ENCODE results near the gene IGSF9B. TPM values are rescaled to one million over a fixed set of nuclear protein-coding genes. Genes with fewer than 3 reads are reported as not detected.

Gene IGSF9B
- total RNA-seq, 4 donors from 2014 or later: 2.1 to 5.1 (median 2.8) TPM

- DNase-seq (ENCODE audit: low spot score in 2 of 2): no peak
- 91 to 93% methylated on average over 6 of the region's 6 CpGs for WGBS, 2 donors
- Histone ChIP-seq H3K27me3 (peaks cover 3 to 88% of the 10 kb centered on the region in 2 donors), H3K4me1 (peaks cover 0 to 75% (median 29%) of the 10 kb centered on the region in 4 donors), H3K36me3 (no peaks in the 10 kb centered on the region), H3K4me3 (no peak overlapping the region), H3K27ac (no peak overlapping the region), H3K9me3 (no peaks in the 10 kb centered on the region)
- TF ChIP-seq EP300 (IDR thresholded peaks at IDR 0.05) (no peak), POLR2A (IDR thresholded peaks at IDR 0.05) (no peak)
- TF ChIP-seq, protein P1, sequence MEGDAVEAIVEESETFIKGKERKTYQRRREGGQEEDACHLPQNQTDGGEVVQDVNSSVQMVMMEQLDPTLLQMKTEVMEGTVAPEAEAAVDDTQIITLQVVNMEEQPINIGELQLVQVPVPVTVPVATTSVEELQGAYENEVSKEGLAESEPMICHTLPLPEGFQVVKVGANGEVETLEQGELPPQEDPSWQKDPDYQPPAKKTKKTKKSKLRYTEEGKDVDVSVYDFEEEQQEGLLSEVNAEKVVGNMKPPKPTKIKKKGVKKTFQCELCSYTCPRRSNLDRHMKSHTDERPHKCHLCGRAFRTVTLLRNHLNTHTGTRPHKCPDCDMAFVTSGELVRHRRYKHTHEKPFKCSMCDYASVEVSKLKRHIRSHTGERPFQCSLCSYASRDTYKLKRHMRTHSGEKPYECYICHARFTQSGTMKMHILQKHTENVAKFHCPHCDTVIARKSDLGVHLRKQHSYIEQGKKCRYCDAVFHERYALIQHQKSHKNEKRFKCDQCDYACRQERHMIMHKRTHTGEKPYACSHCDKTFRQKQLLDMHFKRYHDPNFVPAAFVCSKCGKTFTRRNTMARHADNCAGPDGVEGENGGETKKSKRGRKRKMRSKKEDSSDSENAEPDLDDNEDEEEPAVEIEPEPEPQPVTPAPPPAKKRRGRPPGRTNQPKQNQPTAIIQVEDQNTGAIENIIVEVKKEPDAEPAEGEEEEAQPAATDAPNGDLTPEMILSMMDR (IDR thresholded peaks at IDR 0.05): no peak
Measured at GRCh38 chr11:133949129-133949528, 7.6 kb downstream of the IGSF9B start.

- peaks cover 0 to 71% (median 29%) of the 10 kb centered on the region in 4 donors for H3K4me1 ChIP-seq
Measured at GRCh38 chr11:133948711-133949110, 8.1 kb downstream of the IGSF9B start.

GRCh38 chr11:133947321-133947756 is 9.4 kb downstream of the IGSF9B start:
- TF ChIP-seq, protein P1 (IDR thresholded peaks at IDR 0.05): peak in 4 of 5 experiments; percentile 7 to 38 (median 30)
- no peak for TF ChIP-seq POLR2A (IDR thresholded peaks at IDR 0.05)
- DNase-seq (ENCODE audit: low spot score in 2 of 2): no peak
- Histone ChIP-seq H3K4me1 (peaks cover 0 to 63% (median 28%) of the 10 kb centered on the region in 4 donors), H3K36me3 (no peaks in the 10 kb centered on the region), H3K9me3 (no peaks in the 10 kb centered on the region), H3K4me3 (no peak overlapping the region), H3K27ac (peak overlapping the region in 1 of 4 donors; percentile 51), H3K27me3 (peaks cover 1 to 70% of the 10 kb centered on the region in 2 donors)
- 9 to 10% methylated on average over 11 of the region's 11 CpGs for WGBS, 2 donors

More at GRCh38 chr11:133948711-133949110, 8.1 kb downstream of the IGSF9B start:
- Histone ChIP-seq H3K4me3 (no peak overlapping the region), H3K9me3 (no peaks in the 10 kb centered on the region), H3K36me3 (no peaks in the 10 kb centered on the region), H3K27ac (no peak overlapping the region), H3K27me3 (peaks cover 3 to 83% of the 10 kb centered on the region in 2 donors)
- TF ChIP-seq, protein P1 (IDR thresholded peaks at IDR 0.05): no peak
- TF ChIP-seq POLR2A (IDR thresholded peaks at IDR 0.05): no peak
- no peak for TF ChIP-seq EP300 (IDR thresholded peaks at IDR 0.05)
- DNase-seq (ENCODE audit: low spot score in 2 of 2): no peak
- WGBS, 2 donors: 74 to 76% methylated on average over 6 to 8 of the region's 9 CpGs

DNA sequence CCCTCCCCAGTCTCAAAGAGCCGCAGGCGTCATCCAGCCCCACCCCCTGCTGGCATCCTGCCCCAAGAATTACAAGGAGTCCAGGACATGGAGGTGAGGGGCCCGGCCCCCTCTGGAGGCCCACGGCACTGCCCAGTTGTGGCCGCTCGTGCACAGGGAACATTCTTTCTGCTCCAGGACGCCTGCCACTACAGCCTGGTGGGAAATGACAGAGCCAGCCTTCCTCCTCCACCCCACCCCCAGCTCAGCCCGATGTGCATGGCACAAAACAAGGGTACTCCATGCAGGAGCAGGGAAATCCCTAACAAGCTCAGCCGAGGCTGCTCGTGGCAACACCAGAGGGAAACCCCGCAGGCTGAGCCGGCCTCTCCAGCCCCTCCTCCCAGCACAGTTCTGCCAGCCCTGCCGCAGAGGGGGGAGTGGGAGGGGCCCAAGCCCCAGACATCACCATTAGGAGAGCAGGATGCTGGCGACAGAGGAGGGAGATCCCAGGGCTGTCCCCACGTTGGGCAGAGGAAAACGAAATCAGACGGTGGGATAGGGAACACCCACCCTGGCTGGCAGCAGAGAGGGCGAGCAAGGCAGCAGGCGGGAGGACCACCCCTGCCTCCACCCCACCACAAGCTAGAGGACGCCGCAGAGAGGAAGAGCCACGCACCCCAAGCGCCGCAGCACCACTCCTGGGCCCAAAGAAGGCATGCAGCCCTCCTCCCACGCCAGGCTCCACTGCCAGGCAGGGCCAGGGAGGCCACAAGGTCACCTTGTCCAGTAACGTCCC is 10.0 kb downstream of the IGSF9B start:
- Histone ChIP-seq H3K4me1 (peaks cover 0 to 57% (median 25%) of the 10 kb centered on the region in 4 donors), H3K4me3 (no peak overlapping the region), H3K27ac (peak overlapping the region in 1 of 4 donors; percentile 51), H3K9me3 (no peaks in the 10 kb centered on the region), H3K27me3 (peaks cover 0 to 64% of the 10 kb centered on the region in 2 donors), H3K36me3 (no peaks in the 10 kb centered on the region)
- WGBS, 2 donors: 10 to 12% methylated on average over 18 to 23 of the region's 26 CpGs
- peak in 1 of 2 donors; percentile 9 for TF ChIP-seq EP300 (IDR thresholded peaks at IDR 0.05)
- TF ChIP-seq, protein P1 (IDR thresholded peaks at IDR 0.05): no peak
- TF ChIP-seq POLR2A (IDR thresholded peaks at IDR 0.05): no peak
- no peak for DNase-seq (ENCODE audit: low spot score in 2 of 2)

DNA sequence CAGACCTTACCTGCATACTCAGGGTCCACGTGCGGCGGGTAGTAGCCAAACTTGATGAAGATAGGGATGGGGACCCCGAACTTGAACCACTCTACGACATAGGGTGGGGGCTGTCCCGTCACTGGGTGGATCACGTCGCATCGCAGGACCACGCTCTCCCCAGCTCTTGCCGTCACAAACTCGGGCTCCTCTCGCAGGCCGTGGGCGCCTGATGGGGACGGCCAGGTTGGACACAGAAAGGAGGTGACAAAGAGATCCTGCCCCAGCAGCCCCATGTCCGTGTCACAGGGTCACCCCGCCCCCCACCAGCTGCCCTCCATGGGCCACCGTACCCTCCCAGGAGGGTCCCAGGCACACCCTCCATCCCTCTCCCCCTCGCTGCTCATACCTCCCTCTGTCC is 10.7 kb downstream of the IGSF9B start:
- Histone ChIP-seq H3K27me3 (peaks cover 0 to 57% of the 10 kb centered on the region in 2 donors), H3K4me1 (peaks cover 0 to 51% (median 22%) of the 10 kb centered on the region in 4 donors), H3K27ac (peak overlapping the region in 1 of 4 donors; percentile 51), H3K36me3 (no peaks in the 10 kb centered on the region), H3K4me3 (no peak overlapping the region), H3K9me3 (no peaks in the 10 kb centered on the region)
- TF ChIP-seq POLR2A (IDR thresholded peaks at IDR 0.05): no peak
- TF ChIP-seq, protein P1 (IDR thresholded peaks at IDR 0.05): no peak
- TF ChIP-seq EP300 (IDR thresholded peaks at IDR 0.05): no peak
- no peak for DNase-seq (ENCODE audit: low spot score in 2 of 2)
- 79% methylated on average over 20 of the region's 20 CpGs for WGBS, 2 donors
